Measurements from ENCODE around the gene CARD18.
"Not testable (repeated sequence)": the region's sequence is repeated elsewhere in the genome, so short reads cannot be mapped to it uniquely, and the experiment has no call there.

CARD18 gene

DNA sequence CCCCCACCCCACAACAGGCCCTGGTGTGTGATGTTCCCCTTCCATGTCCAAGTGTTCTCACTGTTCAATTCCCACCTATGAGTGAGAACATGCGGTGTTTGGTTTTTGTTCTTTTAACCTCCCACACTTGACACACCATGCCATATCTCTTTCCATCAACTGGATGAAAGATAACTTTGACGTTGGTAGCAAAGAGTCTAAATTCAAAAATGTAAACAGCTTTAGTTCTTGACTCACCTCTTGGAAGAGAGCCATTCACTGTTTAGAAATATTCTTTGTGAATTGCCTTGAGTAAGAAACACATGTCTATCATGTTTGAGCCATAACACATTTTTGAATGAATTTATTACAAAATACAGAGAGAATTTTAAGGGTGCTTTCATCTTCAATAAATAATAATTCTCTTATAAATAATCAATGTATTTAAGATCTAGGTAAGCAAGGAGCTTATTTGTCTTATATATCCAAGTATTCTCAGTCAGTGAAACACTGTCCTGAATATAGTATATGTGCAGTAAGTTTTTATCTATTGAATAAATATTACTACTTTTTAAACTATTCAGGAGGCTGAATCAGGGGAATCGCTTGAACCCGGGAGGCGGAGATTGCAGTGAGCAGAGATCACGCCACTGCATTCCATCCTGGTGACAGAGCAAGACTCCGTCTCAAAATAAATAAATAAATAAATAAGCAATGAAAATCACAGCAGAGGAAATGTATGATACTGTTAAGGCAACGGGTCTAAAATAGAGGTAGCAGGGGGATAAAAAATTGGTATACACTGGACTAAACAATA is 6.7 kb downstream of the CARD18 start:
- no peak for DNase-seq

DNA sequence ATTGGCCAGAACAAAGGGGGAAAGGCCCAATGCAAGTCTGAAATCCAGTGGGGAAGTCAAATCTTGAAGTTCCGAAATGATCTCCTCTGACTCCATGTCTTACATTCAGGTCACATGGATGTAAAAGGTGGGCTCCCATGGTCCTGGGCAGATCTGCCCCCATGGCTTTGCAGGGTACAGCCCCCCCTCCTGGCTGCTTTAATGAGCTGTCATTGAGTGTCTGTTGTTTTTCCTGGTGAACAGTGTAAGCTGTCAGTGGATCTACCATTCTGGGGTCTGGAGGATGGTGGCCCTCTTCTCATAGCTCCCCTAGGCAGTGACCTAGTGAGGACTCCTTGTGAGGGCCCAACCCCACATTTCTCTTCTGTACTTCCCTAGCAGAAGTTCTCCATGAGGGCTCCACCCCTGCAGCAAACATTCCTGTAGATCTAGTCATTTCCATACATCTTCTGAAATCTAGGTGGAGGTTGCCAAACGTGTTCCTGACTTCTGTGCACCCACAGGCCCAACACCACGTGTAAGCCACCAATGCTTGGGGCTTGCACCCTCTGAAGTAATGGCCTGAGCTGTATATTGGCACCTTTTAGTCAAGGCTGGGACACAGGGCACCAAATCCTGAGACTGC is 9.3 kb downstream of the CARD18 start:
- DNase-seq, result no peak

DNA sequence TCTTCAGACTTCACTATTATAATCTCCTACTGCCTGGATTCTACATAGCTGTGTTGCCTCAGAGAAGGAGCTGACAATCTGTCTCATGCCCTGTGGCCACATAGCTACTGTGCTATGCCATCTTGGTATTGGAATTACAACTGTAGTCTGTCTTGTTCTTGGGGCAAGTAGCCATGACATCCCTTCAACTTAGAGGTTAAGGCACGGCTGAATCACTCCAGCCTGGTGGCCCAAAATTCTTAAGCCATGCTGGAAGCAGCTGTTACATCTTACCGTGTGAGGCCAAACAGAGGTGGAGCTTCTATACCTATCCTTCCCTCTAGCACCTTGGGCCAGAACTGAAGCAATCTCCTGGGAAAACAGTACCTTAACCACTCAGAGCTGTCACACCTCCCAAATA is 14.8 kb downstream of the CARD18 start:
- no peak for DNase-seq

- DNase-seq, result no peak
Measured at GRCh38 chr11:105111145-105111944, 28.2 kb downstream of the CARD18 start.

DNA sequence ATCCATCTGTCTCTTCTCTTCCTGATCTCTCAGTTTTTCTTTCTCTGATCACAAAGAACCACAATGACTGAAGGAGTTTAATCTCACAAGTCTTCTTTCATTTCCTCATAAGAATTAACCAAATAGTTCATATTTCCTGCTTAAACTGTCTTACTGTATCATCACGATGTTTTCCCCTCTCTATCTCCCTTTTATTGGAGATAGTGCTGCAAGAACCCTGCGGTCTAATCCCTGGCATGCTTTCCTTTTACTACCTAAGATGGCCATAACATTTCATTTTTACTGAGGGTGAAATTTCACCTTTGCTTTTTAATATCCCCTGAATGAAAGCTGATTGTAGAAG is 28.9 kb downstream of the CARD18 start:
- no peak for DNase-seq

- DNase-seq, result no peak
Measured at GRCh38 chr11:105109855-105110687, 29.5 kb downstream of the CARD18 start.

DNA sequence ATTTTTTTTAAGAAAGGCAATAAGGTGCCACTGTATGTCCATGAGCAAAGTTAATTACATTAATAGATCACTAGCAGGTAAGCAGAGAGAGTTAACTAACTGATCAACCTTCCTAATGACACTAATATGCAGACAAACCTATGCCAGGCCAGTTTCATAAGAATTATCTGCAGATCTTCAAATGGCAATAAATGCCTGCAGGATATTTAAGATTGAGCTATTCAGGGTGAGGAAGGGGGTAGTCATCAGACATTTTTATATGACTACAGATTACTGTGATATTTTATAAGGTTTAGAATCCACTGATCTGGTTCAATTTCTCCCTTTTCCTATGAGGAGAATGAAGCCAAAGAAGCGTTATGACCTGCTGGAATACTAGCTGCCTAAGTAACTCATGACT is 30.2 kb downstream of the CARD18 start:
- DNase-seq, result no peak

DNA sequence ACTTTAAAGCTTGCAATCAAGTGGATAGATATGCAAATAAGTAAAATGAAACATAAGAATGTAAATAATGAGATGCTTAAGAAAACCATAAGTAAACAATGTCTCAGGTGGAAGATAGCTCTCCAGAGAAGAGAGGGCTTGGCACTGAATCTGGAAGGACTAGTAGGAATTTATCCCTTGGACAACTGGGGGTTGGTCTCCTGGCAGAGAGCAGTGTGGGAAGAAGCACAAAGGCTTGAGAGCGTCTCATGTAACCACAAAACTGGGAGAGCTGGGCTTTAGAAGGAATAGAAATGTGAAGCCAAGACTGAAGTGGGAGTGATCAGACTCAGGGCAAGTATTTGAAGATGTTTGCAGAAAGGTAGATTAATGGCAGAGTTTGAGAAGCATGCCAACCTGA is 31.3 kb downstream of the CARD18 start:
- DNase-seq, result no peak

DNA sequence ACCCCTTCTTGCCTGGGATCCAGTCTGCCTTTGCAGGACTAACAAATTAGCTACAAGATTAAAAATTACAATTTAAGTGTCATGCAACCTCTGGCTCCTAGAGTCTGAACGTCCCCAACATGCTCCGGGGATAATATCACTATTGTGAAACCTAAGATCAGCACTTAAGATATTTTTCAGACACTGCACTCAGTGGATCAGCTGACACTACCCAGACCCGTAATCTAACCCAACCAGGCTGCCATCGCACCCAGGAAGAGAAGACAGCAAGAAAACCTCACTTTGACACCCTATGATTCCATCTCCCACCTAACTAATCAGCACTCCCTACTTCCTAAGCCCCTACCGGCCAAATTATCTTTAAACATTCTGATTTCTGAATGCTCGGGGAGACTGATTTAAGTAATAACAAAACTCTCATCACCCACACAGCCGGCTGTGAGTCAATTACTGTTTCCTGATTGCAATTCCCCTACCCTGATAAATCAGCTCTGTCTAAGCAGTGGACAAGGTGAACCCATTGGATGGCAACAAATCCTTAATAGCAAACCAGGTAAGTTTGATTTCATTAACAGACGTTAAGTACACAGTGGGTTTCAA is 32.2 kb downstream of the CARD18 start:
- DNase-seq, result peak; percentile 26

DNA sequence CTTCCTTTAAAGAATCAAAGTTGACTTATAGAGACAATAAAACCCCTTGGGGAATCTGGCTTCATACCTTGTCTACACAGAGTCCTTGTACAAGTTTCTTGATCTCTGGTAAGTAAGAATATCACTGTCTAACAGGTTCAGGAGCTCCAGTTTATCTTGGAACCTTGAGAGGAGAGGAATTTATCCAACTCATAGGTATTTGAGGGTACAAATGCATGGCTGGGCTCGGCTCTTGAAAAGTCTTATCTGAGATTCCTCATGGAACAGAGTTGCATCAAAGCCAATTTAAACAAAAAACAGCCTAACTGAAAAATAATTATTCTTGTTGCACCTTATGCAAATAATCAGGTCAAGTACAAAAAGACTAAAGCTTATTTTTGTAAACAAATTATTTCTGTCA is 33.4 kb downstream of the CARD18 start:
- DNase-seq, result no peak

- DNase-seq, result no peak
Measured at GRCh38 chr11:105104292-105104691, 35.3 kb downstream of the CARD18 start.

DNA sequence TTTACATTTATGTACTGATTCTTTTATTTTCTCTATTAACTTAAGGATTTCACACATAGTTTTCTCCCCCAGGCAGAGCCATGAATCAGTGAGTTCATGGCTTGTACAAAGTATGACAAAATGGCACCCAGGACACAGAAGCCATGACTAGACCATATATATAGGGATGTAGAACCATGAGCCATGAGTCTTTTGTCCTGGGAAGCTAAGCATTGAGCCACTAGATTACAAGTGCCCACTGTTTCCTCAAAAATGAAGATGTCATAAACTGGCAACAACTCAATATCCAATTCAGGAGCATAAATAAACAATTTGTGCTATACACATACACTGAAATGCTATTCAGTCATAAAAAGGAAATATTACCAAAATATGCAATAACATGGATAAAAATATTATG is 36.2 kb downstream of the CARD18 start:
- DNase-seq, result no peak

- DNase-seq, result not testable (repeated sequence)
Measured at GRCh38 chr11:105102079-105102581, 37.4 kb downstream of the CARD18 start.

DNA sequence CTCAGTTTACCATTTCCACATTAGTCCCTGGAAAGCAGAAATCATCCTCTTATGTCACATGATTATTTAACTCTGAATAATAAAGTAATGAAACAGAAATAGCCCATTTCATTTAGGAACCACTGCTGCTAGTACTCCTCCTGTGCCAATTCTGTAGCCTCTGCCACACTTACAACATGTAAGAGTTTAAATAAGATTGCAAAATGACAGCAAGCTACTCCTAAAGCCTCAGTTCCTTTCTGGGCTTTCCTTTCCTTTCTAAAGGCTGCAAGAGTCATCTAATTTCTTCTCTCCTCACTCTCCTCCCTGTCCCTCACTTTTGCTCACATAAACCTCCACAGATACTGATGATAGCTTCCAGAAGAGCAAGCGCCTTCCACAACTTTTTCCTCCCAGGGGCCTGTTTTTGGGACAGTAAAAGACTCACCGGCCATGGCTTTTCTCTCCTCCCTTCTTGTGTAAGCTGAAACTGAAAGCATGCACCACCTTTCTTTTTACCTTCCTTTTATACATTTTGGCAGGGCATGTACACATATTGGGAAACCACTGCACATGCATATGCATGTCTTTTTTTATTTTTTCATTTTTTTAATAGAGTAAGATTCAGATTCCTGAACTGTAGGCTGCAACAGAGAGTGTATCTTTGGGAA is 38.5 kb downstream of the CARD18 start:
- DNase-seq, result no peak

- no peak for DNase-seq
Measured at GRCh38 chr11:105100206-105100605, 39.4 kb downstream of the CARD18 start.

DNA sequence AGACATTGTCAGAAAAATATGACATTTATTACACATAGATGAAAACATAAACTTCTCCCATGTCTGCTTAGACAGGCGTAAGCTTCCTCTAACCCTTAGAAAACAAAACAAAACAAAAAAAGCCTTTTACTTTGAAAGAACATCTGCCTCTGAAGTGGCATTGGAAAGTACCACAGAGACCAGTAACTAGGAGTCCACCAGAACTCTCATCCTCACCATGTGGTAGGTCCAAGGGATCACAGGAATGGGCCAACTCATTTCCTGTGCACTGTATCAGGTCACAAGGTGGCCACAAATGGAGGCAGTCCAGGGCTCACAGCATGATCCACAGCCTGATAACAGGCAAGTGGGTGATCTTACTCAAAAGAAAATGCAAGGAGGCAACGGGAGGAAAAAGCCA is 40.0 kb downstream of the CARD18 start:
- DNase-seq, result not testable (repeated sequence)

- DNase-seq, result no peak
Measured at GRCh38 chr11:105092256-105093239, 47.0 kb downstream of the CARD18 start.

Data from stimulated activated CD8-positive, alpha-beta memory T cell treated with anti-CD3 and anti-CD28 coated beads, Interleukin-4, amount 100 ng/mL, for 48 hours (primary cell).